ENCODE measurements around the gene PGM2. TPM values are rescaled to one million over a fixed set of nuclear protein-coding genes. Genes with fewer than 3 reads are reported as not detected.

The PGM2 gene
- total RNA-seq, 1 donor from 2014 or later: 9.5 TPM

DNA sequence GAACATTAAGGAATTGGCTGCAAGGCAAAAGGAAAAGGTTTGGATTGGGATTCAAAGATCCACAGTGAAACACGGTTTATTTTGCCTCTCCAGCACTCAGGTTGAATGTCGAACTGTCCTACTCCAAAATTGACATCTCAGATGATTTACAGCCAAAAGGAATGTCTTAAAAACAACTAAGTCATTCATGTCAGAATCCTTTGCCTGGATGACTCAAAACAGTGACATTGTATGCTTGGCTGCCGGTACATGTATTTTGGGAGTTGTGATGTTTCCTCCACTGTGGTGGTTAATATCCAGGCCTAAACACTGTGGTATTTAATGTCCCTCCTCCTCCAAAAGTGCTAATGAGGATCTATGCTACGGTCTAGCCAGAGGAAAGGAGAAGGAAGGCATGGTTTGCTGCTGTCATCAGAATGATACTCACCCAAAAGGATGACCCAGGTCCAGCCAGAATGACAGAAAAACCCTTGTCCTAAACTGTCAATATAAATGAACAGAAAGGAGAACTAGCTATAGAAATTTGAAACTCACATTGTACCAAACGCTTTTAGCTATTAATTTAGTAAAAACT, 20.9 kb downstream of the PGM2 start:
- DNase-seq (ENCODE audit: low spot score): no peak
- intact Hi-C loops (cut with DNase I): no loop called here

DNA sequence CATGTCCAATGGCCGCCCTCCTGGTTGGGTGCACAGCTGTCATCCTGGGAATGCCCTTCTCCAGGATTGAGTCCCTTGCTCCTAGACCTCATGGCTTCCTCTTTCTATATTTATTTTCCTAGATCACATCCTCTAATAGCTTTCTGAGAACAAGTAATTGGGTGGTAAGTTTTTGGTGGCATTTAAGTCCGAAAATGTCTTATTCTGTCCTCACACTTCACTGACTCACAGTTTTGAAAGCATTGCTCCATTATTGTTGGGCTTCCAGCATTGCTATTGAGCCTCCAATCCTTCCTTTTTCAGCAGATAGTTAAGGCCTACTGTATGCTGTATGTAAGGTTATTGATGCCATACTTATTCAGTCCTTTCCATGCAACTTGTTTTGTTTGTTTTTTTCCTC, 25.9 kb downstream of the PGM2 start:
- no peak for DNase-seq (ENCODE audit: low spot score)
- intact Hi-C loops (cut with DNase I): no loop called here

DNA sequence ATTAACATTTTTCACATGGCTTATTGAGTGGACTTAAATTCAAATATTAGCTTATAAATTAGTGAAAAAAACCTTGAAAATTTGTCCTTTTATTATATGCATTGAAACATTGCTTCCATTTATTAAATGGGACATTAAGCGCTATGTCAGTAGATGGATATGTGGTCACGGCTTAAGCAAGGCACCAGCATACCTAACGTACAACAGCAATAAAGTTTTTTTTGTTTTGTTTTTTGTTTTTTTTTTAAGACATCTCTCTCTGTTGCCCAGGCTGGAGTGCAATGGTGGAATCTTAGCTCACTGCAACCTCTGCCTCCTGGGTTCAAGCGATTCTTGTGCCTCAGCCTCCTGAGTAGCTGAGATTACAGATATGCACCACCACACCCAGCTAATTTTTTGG, 31.6 kb downstream of the PGM2 start:
- intact Hi-C loops (cut with DNase I): no loop called here

DNA sequence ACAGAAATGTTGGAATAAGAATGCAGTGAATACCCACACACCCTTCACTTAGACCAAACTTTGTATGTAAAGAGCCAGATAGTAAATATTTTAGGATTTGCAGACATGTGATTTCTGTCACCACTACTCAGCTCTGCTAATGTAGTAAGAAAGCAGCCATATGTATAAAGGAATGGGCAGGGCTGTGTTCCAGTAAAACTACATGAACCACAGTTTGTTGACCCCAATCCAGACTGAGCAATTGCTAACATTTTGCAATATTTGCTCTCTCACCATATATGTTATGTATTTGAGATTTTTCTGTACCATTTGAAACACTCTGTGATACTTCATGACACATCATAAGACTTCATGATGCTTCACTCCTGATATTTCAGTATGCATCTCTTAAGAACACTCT, 32.4 kb downstream of the PGM2 start:
- DNase-seq (ENCODE audit: low spot score): no peak
- intact Hi-C loops (cut with DNase I): no loop called here

More for the DNA sequence above, 31.6 kb downstream of the PGM2 start:
- no peak for DNase-seq (ENCODE audit: low spot score)

DNA sequence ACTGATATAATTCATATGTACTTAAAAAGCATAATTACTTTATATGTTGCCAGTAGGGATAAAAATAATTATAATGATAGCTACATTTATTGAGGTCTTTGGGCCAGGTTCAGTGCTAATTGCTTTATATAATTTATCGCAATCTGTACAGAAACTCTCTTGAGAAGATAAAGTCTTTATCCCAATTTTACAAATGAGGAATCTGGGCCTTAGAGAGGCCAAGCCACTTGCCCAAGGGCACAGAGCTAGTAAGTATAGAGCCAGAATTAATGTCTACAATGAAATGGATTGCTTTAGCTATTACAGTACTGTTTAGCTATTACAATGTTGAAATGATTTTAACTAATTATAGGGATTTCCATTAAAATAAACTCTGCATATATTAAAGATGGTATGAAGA, 33.8 kb downstream of the PGM2 start:
- DNase-seq (ENCODE audit: low spot score): no peak
- intact Hi-C loops (cut with DNase I): no loop called here

DNA sequence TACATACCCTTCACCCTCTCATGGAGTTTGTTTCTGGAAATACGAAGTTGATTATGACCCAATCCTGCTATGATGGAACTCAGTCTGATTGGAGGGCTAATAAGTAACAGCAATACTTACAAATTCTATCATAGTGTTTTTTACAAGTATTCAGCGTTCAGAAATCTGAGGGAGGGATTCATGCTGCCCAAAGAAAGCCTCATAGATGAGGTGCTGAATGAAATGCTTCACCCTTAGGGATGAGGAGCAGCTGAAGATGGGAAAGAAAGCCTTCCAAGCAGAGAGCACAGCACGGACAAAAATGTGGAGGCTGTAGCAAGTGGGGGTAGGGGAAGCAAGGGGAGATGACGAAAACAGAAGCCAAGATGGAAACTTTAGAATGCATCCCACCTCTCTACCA, 36.5 kb downstream of the PGM2 start:
- intact Hi-C loops (cut with DNase I): no loop called here
- DNase-seq (ENCODE audit: low spot score): no peak

DNA sequence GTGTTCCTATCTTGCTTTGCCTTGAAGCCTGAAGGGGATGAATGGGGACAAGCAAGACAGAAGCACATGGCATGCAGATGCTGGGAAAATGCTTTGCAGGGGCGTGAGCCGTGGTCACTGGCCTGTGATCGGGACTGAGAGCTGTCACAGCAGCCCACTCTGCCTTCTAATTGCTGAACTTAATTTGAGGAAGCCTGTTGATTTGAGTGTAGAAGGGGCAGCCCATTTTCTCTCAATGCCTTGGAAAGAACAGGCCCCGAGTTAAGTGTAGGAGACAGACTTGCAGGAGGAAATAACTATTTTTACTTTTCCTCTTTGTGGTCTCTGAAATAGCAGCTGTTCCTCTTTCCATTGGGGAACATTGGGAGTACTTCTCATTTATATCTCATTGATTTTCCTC, 38.3 kb downstream of the PGM2 start:
- intact Hi-C loops (cut with DNase I): no loop called here

DNA sequence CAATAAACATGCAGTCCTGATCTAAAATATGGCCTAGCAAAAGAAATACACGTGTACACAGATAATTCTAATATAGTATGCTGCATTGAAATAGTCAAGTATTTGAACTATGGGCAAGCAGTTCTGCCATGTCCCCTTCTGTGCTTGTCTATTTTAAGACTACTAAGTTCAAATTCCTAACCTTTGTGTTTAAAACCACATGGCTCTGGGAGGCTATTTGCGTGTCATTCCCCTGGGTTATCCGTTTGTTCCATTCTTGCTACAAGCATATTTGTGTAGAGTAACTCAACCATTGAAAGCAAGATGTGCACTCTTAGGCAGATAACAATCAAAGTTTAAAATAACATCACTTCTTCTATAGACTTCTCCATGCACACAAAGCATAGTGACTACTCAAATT, 39.0 kb downstream of the PGM2 start:
- intact Hi-C loops (cut with DNase I): no loop called here
- no peak for DNase-seq (ENCODE audit: low spot score)

More for the DNA sequence above, 38.3 kb downstream of the PGM2 start:
- no peak for DNase-seq (ENCODE audit: low spot score)

DNA sequence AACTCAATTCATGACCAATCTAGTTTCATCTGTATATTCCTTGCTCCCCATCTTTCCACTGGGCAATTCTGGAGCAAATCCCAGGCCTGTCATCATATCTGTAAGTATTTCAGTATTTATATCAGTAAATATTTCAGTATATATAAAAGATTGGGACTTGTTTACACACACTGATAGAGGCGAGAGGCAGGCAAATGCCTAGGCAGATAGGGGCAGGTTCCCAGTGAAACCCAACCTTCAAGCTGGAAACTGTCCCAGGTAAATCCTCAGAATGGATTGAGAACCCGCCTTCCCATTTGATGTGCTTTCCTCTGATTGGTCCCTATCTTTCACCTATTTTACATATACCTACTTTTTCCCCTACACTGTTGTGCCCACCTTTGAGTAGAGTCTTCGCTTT, 40.6 kb downstream of the PGM2 start:
- intact Hi-C loops (cut with DNase I): no loop called here
- no peak for DNase-seq (ENCODE audit: low spot score)

DNA sequence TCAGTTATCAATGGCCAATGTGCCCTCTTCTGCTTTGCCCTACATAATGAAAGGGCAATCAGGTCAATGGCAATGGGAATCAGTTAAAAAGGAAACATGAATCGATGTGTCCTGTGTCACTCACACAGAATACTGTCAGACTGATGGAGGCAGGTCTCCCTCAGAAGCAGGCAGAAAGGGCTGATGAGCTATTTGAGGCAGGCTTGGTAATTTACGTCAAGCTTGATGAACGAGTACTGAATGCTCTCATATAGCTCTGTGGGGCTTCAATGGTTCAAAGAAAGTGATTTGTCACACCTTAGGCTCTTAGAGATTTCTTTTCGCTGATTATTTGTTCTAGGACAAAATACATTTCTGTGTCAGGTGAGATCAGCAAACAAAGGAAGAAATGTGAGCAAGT, 41.8 kb downstream of the PGM2 start:
- DNase-seq (ENCODE audit: low spot score): no peak
- intact Hi-C loops (cut with DNase I): no loop called here

DNA sequence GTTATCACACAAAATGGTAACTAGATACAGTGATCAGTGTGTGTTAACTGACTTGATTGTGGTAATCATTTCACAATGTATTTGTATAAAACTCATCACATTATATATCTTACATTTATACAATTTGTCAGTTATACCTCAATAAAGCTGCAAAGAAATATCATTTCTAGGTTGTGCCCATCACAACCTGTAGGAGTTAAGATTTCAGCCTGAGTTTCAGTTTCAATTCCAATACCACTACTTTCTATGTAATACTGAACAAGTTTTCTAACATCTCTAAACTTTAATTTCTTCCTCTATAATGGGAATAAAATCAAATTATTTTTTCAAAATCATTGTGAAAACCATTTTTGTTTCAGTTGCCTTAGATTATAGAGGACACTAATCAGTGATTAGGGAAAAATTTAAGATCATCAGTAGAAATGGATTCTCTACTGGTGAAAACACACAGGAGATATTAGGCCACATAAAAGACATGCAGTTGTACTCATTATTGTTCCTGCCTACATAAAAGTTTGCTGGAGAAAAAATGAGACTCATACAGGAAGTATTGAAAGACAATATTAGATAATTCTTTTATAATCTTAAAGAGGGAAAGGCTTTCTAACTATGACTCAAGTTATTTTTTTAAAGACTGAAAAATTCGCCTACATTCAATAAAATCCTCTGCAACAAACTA, 46.0 kb downstream of the PGM2 start:
- no peak for DNase-seq (ENCODE audit: low spot score)
- intact Hi-C loops (cut with DNase I): no loop called here

DNA sequence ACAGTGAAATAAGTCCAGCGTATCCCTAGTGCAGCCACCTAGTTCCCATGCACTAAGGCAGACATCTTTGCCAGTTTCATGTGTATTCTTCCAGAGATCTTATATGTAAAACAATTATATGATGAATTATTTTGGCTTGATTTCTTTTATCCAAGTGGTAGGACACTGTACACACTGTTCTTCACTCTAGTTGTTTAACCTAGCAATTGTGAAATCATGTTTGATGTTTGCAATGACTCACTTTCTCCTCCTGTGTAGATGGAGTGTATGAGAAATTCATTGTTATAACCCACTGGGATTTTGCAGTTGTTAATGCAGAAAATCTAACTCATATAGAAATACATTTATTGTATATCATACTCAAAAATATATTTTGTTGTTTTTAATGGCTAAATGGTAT, 46.9 kb downstream of the PGM2 start:
- intact Hi-C loops (cut with DNase I): no loop called here
- no peak for DNase-seq (ENCODE audit: low spot score)

DNA sequence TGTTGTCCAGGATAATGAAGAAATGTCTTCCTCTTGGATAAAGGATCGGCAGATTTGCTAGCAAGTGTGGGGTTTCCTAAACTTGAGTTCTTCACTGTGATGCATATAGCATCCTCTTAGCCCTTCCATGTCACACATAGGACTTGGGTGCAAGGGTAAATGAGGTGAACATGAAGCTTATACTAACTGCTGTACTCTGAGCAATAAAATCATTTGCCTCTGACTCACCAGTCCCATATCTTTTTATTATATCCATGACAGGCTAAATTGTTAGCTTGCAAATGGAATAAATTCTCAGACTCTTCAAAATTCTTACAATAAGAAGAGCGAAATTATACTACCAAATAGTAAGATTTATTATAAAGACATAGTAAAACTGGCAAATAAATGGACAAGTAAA, 49.7 kb downstream of the PGM2 start:
- no peak for DNase-seq (ENCODE audit: low spot score)
- intact Hi-C loops (cut with DNase I): no loop called here

DNA sequence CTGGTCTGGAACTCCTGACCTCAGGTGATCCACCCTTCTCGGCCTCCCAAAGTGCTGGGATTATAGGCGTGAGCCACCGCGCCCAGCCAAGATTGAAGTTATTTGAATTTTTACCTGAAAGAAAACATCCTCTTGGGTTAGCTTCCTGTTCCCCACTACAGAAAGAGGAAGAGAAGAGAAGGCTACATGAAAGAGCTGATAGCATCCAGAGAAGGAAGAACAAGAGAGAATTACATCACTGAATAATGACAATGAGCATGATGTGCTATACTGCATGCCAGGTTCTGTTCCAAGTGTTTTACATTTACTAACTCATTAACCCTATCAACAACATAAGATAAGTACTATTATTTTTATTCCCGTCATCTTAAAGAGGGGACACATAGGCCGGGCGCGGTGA, 52.9 kb downstream of the PGM2 start:
- no peak for DNase-seq (ENCODE audit: low spot score)
- intact Hi-C loops (cut with DNase I): no loop called here

DNA sequence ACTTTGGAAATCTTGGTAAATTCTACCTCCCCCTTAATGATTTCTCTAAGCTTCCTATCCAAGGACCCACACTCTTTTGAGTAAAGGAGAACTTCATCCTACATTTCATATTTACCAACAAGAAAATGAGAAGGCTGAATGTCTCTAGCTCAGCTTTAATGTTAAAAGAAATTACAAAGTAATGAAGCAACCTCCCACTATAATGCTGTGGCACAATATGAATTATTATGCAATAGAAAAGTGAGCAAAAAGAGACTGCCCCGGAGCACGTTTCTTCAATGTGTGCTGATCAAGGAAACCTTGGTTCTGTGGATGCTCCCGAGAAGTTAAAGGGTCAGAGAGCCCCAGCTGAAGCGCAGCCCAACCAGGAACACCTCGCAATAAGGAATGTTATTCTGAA, 55.3 kb downstream of the PGM2 start:
- intact Hi-C loops (cut with DNase I): no loop called here
- DNase-seq (ENCODE audit: low spot score): no peak

DNA sequence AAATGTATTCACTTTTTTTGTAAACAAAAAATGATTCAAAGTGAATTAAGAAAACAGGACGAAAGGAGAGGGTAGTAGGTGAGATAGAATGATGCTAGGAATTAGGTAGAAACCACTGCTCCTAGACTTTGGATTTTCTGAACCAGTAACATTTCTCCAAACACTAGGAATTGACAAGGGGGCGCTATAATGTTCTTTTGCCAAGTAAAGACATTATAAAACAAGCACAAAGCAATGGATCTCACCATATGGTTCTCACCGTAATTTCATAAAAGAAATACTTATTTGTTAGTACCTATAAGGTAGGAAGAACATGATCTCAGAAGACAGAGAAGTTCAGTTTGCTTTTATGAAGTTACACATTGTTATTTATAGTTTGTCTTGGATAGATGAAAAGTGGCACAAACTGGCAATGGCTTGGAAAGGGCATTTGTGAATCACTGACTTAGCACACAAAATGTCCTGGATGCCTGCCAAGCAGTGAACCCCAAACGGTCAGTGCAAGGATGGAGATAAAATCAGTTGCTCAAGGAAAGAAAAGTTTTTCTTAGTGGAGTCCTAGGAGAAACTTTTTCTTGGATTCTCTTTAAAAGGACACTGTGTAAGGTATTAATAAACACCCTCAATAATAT, 56.3 kb downstream of the PGM2 start:
- DNase-seq (ENCODE audit: low spot score): no peak
- intact Hi-C loops (cut with DNase I): no loop called here

DNA sequence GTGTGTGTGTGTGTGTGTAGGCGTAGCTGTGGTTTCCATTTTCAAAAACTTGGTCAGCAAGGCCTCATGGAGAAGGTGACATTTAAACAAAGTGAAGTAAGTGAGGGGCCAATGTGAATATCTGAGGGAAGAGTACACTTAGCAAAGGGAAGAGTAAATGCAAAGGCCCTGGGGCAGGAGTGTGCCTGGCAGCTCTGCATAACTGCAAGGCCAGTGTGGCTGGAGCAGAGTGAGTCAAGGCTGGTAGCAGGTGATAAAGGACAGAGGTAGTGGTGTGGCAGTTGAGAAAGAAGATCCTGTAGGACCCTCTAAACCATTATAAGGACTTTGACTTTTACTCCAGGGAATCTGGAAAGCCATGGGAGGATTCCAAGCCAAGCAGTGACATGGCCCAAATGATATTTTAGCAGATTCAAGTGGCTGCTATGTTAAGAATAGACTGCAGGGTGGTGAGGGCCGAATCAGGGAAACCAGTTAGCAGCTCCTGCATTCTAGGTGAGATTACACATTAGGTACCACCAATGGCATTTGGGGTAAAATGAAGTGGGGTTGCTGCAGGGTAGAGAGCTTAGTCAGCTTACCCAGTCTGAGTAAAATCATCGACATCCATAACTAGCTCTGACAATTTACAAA, 58.5 kb downstream of the PGM2 start:
- intact Hi-C loops (cut with DNase I): no loop called here
- DNase-seq (ENCODE audit: low spot score): no peak

DNA sequence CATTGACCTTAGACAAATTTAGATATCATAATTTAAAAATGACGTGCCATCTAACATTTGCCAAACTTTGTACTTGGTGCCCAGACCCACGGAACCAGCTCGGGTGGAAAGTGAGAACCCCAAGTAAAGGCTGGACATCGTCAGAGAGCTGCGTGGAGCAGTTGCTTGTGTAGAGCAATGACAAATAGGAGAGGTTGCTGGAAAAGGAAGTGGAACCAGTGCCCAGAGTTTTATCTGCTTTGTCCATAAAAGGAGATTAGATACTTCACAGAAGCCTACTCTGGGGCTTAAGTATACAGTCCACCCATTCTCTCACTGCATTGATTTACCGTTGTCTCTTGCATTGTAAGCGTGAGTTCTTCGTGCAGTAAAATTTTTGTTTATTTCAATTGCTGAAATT, 59.0 kb downstream of the PGM2 start:
- DNase-seq (ENCODE audit: low spot score): no peak
- intact Hi-C loops (cut with DNase I): no loop called here

DNA sequence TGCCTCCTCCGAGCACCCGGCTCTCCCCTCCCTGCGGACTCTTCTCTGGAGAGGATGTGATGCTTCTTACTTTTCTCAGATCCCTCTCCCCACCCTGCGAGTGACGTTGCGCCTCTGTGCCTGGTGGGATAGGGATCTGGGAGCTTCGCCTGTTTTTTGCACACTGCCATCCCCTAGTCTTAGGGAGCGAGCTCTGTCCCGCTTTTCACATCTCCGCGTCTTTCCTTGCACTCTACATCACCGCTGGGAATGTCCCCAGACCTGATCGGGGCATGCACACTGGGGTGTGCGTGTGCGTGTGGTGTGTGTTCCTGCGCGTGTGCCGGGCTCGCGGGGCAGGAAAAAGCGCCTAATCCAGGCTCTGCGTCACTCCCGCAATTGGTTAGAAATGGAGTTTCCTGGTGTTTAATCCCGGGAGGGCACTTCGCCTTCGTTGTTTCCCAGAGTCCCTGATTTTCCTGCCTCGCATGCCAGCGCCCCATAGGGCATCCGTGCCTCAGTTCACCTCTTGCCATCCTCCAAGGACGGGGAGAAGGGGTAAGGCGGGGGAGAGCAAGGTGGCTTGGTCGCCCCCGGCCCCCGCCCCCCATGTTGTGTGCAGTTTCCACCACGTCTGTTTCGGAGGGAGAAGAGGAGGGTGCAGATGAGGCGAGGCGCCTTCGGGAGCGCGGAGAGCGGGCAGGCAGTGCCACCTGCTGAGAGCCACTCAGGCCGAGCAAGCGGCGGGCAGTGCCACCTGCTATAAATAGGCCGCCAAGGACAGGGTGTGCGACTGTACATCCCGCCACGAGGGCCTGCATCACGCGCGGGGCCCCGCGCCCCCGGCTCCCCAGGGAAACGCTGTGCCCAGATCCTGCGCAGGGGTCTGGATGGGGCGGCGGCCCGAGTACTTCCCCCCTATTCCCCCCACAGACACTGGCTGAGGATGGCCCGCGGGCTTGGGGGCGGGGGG, 63.6 kb downstream of the PGM2 start:
- intact Hi-C loops (cut with DNase I): loop anchor here (1.0 to 10.0 kb wide), 5 partner anchors 19 to 215 kb away; no protein-coding TSS in a partner anchor

DNA sequence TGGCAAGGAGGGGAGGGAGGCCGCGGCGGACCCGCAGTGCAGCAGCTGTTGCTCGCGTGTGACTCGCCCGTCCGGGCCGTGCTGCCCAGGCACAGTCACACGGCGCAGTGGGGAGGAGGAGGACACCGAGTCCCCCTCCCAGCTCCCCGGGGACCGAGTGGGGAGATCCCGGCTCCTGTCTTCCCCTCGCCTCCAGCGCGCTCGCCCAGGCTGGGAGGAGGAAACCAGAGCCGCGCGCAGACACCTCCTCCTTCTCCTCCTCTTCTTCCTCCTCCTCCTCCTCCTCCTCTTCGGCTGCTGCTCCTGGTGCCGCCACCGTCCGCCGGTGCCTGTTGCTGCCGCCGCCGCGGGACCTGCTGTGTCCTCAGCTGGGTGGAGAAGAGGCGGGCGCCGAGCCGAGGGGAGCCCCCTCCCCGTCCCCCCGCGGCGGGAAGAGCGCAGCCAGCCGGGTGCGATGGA, 64.3 kb downstream of the PGM2 start, which contains the start of gene TBC1D1:
TSS of gene TBC1D1 (plus strand) at position 284 of the 459 bp plus-strand sequence. CDS start 11,012 bp downstream, outside the sequence.
- intact Hi-C loops (cut with DNase I): loop anchor here (1.0 to 10.0 kb wide), 5 partner anchors 18 to 216 kb away; no protein-coding TSS in a partner anchor
- DNase-seq (ENCODE audit: low spot score): peak; percentile 81

More for the DNA sequence above, 63.6 kb downstream of the PGM2 start:
- DNase-seq (ENCODE audit: low spot score): peak; percentile 91
